Mesendoderm (in vitro differentiated cells): Measurements from ENCODE around the gene TRAFD1.

Source experiments
- DNase-seq: peaks from one replicate; pipeline ENCODE4 v3.0.0; 2013
- H2AK5ac ChIP-seq: 2 replicates; pipeline ENCODE4 v1.6.1; 2013; ENCODE audit warnings: low read length, inconsistent platforms
- H2BK120ac ChIP-seq: 2 replicates; pipeline ENCODE4 v1.6.1; 2013; ENCODE audit warnings: low read depth, mild to moderate bottlenecking, low read length, moderate library complexity, mixed read lengths
- H2BK15ac ChIP-seq: replicated peaks from 2 replicates; pipeline ENCODE4 v1.6.1; 2013; ENCODE audit warnings: low read depth, mild to moderate bottlenecking, moderate library complexity
- H2BK5ac ChIP-seq: 2 replicates; pipeline ENCODE4 v1.6.1; 2013; ENCODE audit warnings: low read length, inconsistent platforms
- H3K18ac ChIP-seq: 2 replicates; pipeline ENCODE4 v1.6.1; 2013; ENCODE audit warnings: mild to moderate bottlenecking, low read length, mixed read lengths
- H3K23ac ChIP-seq: one replicate; pipeline ENCODE4 v1.6.1; 2013; ENCODE audit warnings: low read length
- H3K27ac ChIP-seq: 2 replicates; pipeline ENCODE4 v1.5.1; 2013; ENCODE audit warnings: low read depth, mild to moderate bottlenecking, inconsistent platforms, low read length, moderate library complexity
- H3K27me3 ChIP-seq: 2 replicates; pipeline ENCODE4 v1.6.1; 2013; ENCODE audit warnings: low read length, control low read depth, mild to moderate bottlenecking, inconsistent platforms; ENCODE audit not compliant: insufficient read depth, poor library complexity
- H3K36me3 ChIP-seq: 2 replicates; pipeline ENCODE4 v1.6.1; 2013; ENCODE audit warnings: low read length, inconsistent platforms; ENCODE audit not compliant: control insufficient read depth, insufficient read depth
- H3K4ac ChIP-seq: one replicate; pipeline ENCODE4 v1.6.1; 2013; ENCODE audit warnings: low read depth, mild to moderate bottlenecking, low read length, moderate library complexity
- H3K4me1 ChIP-seq: 2 replicates; pipeline ENCODE4 v1.6.1; 2013; ENCODE audit warnings: low read depth, low read length, inconsistent platforms; ENCODE audit not compliant: control insufficient read depth
- H3K4me2 ChIP-seq: 2 replicates; pipeline ENCODE4 v1.6.1; 2013; ENCODE audit warnings: low read length
- H3K4me3 ChIP-seq: 2 replicates; pipeline ENCODE4 v1.5.1; 2013; ENCODE audit warnings: mild to moderate bottlenecking, low read length
- H3K56ac ChIP-seq: one replicate; pipeline ENCODE4 v1.6.1; 2013; ENCODE audit warnings: low read length
- H3K79me1 ChIP-seq: 2 replicates; pipeline ENCODE4 v1.6.1; 2013; ENCODE audit warnings: low read length, inconsistent platforms
- H3K79me2 ChIP-seq: 2 replicates; pipeline ENCODE4 v1.6.1; 2013; ENCODE audit warnings: mild to moderate bottlenecking, low read length; ENCODE audit not compliant: control insufficient read depth, insufficient read depth
- H3K9ac ChIP-seq: 2 replicates; pipeline ENCODE4 v1.6.1; 2013; ENCODE audit warnings: low read length, inconsistent platforms
- H4K5ac ChIP-seq: one replicate; pipeline ENCODE4 v1.6.1; 2013; ENCODE audit warnings: low read length
- H4K8ac ChIP-seq: one replicate; pipeline ENCODE4 v1.6.1; 2013; ENCODE audit warnings: low read depth, mild to moderate bottlenecking, control low read depth, low read length, moderate library complexity
- WGBS: extraction: QIAGEN DNeasy Blood & Tissue Kit; methylation state at CpG from one replicate; pipeline ENCODE4 v1.1.7; 2013; ENCODE audit warnings: low lambda C conversion rate, missing lambda C conversion rate; ENCODE audit not compliant: insufficient coverage; ENCODE audit errors: extremely low coverage; 5-methylcytosine and 5-hydroxymethylcytosine counted together

TRAFD1 gene

GRCh38 chr12:112192475-112192874 is 67.1 kb downstream of the TRAFD1 start:
- Histone ChIP-seq H3K18ac (no peak overlapping the region), H3K4me2 (no peak overlapping the region), H2BK120ac (no peak overlapping the region), H3K23ac (no peak overlapping the region), H3K79me2 (no peaks in the 10 kb centered on the region), H3K56ac (peak overlapping the region; percentile 60), H3K4me3 (no peak overlapping the region), H3K36me3 (no peaks in the 10 kb centered on the region), H4K5ac (no peak overlapping the region), H2AK5ac (no peak overlapping the region), H3K79me1 (no peaks in the 10 kb centered on the region), H4K8ac (no peak overlapping the region), H2BK15ac (no peak overlapping the region), H3K27me3 (no peaks in the 10 kb centered on the region), H3K4ac (no peak overlapping the region), H3K27ac (no peak overlapping the region), H3K4me1 (peaks cover 9% of the 10 kb centered on the region), H2BK5ac (peak overlapping the region; percentile 64), H3K9ac (no peak overlapping the region)
- no peak for DNase-seq
- no CpG with 5 or more reads among the region's 13 CpGs for WGBS

- H3K4me2 ChIP-seq: no peak overlapping the region
- H3K9ac ChIP-seq: no peak overlapping the region
- H3K27me3 ChIP-seq: no peaks in the 10 kb centered on the region
- H3K36me3 ChIP-seq: peaks cover 2% of the 10 kb centered on the region
- no peak overlapping the region for H3K23ac ChIP-seq
- no peak overlapping the region for H3K56ac ChIP-seq
- H3K4me3 ChIP-seq: no peak overlapping the region
- H3K4me1 ChIP-seq: peaks cover 9% of the 10 kb centered on the region
- H3K27ac ChIP-seq: no peak overlapping the region
- no CpG with 5 or more reads among the region's 20 CpGs for WGBS
- H3K4ac ChIP-seq: no peak overlapping the region
- no peak overlapping the region for H2BK120ac ChIP-seq
- no peak overlapping the region for H3K18ac ChIP-seq
- H3K79me1 ChIP-seq: no peaks in the 10 kb centered on the region
- no peak overlapping the region for H4K5ac ChIP-seq
- H4K8ac ChIP-seq: no peak overlapping the region
- H2BK15ac ChIP-seq: no peak overlapping the region
- H2BK5ac ChIP-seq: no peak overlapping the region
- DNase-seq: no peak
- no peak overlapping the region for H2AK5ac ChIP-seq
- no peaks in the 10 kb centered on the region for H3K79me2 ChIP-seq
Observed at GRCh38 chr12:112194601-112195247, 69.4 kb downstream of the TRAFD1 start.

GRCh38 chr12:112196196-112196875 is 71.0 kb downstream of the TRAFD1 start:
- peaks cover 2% of the 10 kb centered on the region for H3K36me3 ChIP-seq
- H4K8ac ChIP-seq: no peak overlapping the region
- H3K4ac ChIP-seq: no peak overlapping the region
- H3K56ac ChIP-seq: no peak overlapping the region
- no peaks in the 10 kb centered on the region for H3K79me2 ChIP-seq
- H3K23ac ChIP-seq: no peak overlapping the region
- no peak overlapping the region for H3K18ac ChIP-seq
- H3K4me1 ChIP-seq: peaks cover 3% of the 10 kb centered on the region
- no peak overlapping the region for H3K4me2 ChIP-seq
- H3K9ac ChIP-seq: no peak overlapping the region
- no peak overlapping the region for H2BK5ac ChIP-seq
- H2BK120ac ChIP-seq: no peak overlapping the region
- no CpG with 5 or more reads among the region's 9 CpGs for WGBS
- H3K27ac ChIP-seq: no peak overlapping the region
- H3K4me3 ChIP-seq: no peak overlapping the region
- H2BK15ac ChIP-seq: no peak overlapping the region
- H2AK5ac ChIP-seq: no peak overlapping the region
- no peaks in the 10 kb centered on the region for H3K79me1 ChIP-seq
- no peak for DNase-seq
- no peaks in the 10 kb centered on the region for H3K27me3 ChIP-seq
- H4K5ac ChIP-seq: no peak overlapping the region

GRCh38 chr12:112198120-112198733 is 72.9 kb downstream of the TRAFD1 start:
- no peaks in the 10 kb centered on the region for H3K27me3 ChIP-seq
- no peak overlapping the region for H2BK120ac ChIP-seq
- no peak overlapping the region for H2BK15ac ChIP-seq
- H3K4ac ChIP-seq: no peak overlapping the region
- H3K36me3 ChIP-seq: peaks cover 3% of the 10 kb centered on the region
- no CpG with 5 or more reads among the region's 9 CpGs for WGBS
- no peaks in the 10 kb centered on the region for H3K79me1 ChIP-seq
- H3K27ac ChIP-seq: no peak overlapping the region
- no peak overlapping the region for H3K23ac ChIP-seq
- H2AK5ac ChIP-seq: no peak overlapping the region
- H2BK5ac ChIP-seq: no peak overlapping the region
- no peak overlapping the region for H4K8ac ChIP-seq
- H3K4me2 ChIP-seq: no peak overlapping the region
- no peaks in the 10 kb centered on the region for H3K79me2 ChIP-seq
- no peaks in the 10 kb centered on the region for H3K4me1 ChIP-seq
- H3K9ac ChIP-seq: no peak overlapping the region
- no peak overlapping the region for H3K4me3 ChIP-seq
- no peak overlapping the region for H3K56ac ChIP-seq
- DNase-seq: peak; percentile 89
- H4K5ac ChIP-seq: no peak overlapping the region
- no peak overlapping the region for H3K18ac ChIP-seq

- H3K27ac ChIP-seq: no peak overlapping the region
Observed at GRCh38 chr12:112199136-112199535, 73.8 kb downstream of the TRAFD1 start.

More at GRCh38 chr12:112199136-112199535, 73.8 kb downstream of the TRAFD1 start:
- Histone ChIP-seq H3K79me2 (no peaks in the 10 kb centered on the region), H3K4me2 (no peak overlapping the region), H3K56ac (no peak overlapping the region), H3K36me3 (peaks cover 4% of the 10 kb centered on the region), H3K9ac (no peak overlapping the region), H2BK120ac (no peak overlapping the region), H3K79me1 (no peaks in the 10 kb centered on the region), H3K4me1 (no peaks in the 10 kb centered on the region), H3K27me3 (no peaks in the 10 kb centered on the region), H2AK5ac (no peak overlapping the region), H4K5ac (no peak overlapping the region), H3K23ac (no peak overlapping the region), H4K8ac (no peak overlapping the region), H3K4ac (no peak overlapping the region), H3K4me3 (no peak overlapping the region), H3K18ac (no peak overlapping the region), H2BK15ac (no peak overlapping the region), H2BK5ac (no peak overlapping the region)
- no CpG with 5 or more reads among the region's 4 CpGs for WGBS
- DNase-seq: peak; percentile 37
